Epithelial cell of esophagus (primary cell): Measurements from ENCODE around the gene NUP42.

Source experiments
- DNase-seq: peaks from one replicate; pipeline ENCODE4 v3.0.0; 2010; ENCODE audit warnings: low read depth
- H3K4me3 ChIP-seq: 2 replicates; pipeline ENCODE4 v1.5.1; 2011; ENCODE audit warnings: mild to moderate bottlenecking, low read length, control low read depth
- TF ChIP-seq, protein P1 (sequence below): IDR thresholded peaks from 2 replicates; pipeline ENCODE4 v1.5.1; 2011; ENCODE audit warnings: low read depth, mild to moderate bottlenecking, low read length, control low read depth, inconsistent platforms; ENCODE audit not compliant: insufficient read depth; ENCODE audit errors: missing control alignments

The NUP42 gene

DNA sequence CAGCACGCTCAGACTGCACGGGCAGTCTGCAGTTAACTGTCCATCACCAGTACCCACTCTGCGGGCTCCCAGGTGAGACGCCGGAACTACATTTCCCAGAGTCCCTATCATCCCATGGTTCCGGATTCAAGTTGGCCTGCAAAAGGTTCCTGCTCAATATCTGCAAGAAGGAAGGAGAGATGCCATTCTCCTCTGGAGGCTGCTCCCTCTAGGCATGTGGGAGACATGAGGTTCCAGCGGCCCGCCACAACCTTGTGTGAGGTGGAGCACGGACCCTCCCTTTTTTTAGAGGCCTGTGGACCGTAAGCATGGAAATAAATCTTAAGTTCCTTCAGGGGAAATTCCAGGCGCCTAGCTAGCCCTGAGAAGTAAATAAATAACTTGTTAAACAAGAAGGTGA lies 29.7 kb downstream of the NUP42 start:
- TF ChIP-seq, protein P1, sequence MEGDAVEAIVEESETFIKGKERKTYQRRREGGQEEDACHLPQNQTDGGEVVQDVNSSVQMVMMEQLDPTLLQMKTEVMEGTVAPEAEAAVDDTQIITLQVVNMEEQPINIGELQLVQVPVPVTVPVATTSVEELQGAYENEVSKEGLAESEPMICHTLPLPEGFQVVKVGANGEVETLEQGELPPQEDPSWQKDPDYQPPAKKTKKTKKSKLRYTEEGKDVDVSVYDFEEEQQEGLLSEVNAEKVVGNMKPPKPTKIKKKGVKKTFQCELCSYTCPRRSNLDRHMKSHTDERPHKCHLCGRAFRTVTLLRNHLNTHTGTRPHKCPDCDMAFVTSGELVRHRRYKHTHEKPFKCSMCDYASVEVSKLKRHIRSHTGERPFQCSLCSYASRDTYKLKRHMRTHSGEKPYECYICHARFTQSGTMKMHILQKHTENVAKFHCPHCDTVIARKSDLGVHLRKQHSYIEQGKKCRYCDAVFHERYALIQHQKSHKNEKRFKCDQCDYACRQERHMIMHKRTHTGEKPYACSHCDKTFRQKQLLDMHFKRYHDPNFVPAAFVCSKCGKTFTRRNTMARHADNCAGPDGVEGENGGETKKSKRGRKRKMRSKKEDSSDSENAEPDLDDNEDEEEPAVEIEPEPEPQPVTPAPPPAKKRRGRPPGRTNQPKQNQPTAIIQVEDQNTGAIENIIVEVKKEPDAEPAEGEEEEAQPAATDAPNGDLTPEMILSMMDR = no peak
- no peak for DNase-seq
- no peak overlapping the region for H3K4me3 ChIP-seq

DNA sequence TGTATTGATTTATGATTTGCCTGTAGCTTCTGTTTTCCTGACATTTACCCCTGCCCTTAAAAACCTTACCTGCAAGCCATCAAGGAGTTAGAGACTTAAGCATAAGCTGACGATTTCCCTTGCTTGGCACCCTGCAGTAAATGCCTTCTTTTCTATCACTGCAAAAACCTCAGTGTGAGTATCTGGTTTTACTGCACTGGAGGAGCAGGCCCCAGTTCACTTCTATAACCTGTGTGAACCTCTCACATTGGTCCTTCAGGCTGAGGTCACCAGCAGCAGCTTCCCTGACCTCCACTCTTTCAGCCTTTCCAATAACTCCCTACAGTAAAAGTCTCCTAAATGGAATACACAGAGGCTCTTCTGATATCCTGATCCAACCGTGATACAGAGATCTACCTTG lies 30.5 kb downstream of the NUP42 start:
- TF ChIP-seq, protein P1 = no peak
- H3K4me3 ChIP-seq = no peak overlapping the region
- DNase-seq = no peak

DNA sequence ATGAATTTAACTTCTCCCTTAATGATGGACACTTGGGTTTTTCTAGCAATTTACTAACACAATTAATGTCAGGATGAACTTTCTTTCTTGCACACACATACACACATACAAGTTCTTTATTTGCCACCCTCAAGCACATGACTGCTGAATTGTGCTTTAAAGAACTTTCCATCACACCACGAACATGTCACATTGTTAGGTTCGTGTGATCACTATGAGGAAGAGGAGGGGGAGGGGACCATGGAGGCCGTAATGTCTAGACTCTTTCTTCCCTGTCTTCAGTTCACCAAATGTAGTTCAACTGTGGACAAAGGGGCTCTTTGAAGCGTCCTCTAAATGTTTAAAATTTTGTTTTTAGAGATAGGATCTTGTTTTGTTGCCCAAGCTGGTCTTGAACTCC lies 31.0 kb downstream of the NUP42 start:
- TF ChIP-seq, protein P1 = no peak
- H3K4me3 ChIP-seq = no peak overlapping the region
- no peak for DNase-seq

DNA sequence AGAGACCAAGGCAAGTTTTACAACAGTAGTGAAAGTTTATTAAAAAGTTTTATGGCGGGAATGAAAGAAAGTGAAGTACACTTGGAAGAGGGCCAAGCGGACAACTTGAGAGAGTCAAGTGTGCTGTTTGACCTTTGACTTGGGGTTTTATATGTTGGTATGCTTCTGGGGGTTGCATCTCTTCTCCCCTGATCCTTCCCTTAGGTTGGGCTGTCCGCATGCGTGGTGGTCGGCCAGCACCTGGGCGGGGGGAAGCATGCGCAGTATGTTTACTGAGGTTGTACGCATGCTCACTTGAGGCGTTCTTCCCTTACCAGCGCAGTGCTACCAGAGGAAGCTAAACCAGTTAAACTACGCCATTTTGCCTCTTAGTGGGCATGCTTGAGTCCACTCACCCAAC lies 31.9 kb downstream of the NUP42 start:
- no peak for DNase-seq
- TF ChIP-seq, protein P1 = no peak
- H3K4me3 ChIP-seq = no peak overlapping the region

DNA sequence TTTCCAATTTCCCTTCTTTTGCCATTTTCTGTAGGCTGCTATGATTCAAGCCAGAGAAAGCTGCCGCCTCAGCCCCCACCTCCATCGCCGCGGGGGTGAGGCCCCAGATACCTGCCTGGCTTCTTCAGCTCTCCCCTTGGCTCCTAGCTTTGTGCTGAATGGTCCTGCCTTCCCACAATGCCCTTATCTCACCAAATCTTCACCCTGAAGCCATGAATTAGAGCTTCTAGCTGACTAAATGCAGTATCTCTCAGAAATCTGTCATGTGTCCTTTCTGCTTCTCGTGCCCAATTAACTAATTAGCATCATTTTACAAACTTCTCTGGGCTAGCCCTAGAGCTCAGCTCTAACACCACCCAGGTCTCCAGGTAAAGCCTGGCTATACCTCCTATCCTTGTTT lies 32.6 kb downstream of the NUP42 start:
- TF ChIP-seq, protein P1 = no peak
- no peak overlapping the region for H3K4me3 ChIP-seq
- no peak for DNase-seq

DNA sequence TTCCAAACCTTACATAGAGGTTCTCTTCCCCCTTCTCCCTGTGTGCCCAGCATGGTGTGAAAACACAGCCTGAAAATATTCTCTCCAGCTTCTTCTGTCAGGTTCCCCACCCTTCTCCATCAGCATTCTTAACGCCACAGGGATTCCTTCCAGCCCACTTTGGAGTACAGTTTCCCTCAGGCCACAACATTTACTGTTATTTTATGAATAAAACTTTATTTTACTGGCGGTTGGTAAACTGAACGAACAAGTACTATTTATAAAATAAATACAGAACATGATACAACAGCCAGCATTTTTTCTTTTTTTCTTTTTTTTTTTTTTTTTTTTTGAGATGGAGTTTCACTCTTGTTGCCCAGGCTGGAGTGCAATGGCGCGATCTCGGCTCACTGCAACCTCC lies 33.1 kb downstream of the NUP42 start:
- TF ChIP-seq, protein P1 = no peak
- no peak overlapping the region for H3K4me3 ChIP-seq
- DNase-seq = no peak

DNA sequence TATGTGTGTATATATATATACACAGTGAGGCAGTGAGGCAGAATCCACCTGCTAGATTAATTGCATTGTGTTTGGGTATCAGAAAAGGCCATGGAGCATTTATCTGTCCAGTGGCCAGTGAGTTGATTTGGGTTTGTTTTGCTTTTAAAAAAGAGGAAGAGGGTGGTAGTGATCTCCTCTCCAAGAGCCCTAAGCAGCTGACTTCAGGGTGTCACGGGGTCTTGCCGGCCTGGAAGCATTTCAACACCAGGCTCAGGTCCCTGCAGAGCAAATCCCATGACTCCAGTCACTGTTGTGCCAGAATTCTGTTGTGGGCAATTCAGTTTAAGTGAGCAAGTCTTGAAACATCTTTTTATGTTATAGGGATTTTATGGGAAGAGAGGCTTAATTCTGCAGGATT lies 34.2 kb downstream of the NUP42 start:
- no peak overlapping the region for H3K4me3 ChIP-seq
- DNase-seq = no peak
- TF ChIP-seq, protein P1 = no peak
